Epithelial cell of prostate (primary cell): ENCODE measurements around the gene DIP2C.
"Not testable (repeated sequence)": the region's sequence is repeated elsewhere in the genome, so short reads cannot be mapped to it uniquely, and the experiment has no call there.

Source experiments
- DNase-seq: peaks from one replicate; pipeline ENCODE4 v3.0.0-alpha.2; 2011; ENCODE audit warnings: low read depth, low spot score
- H3K27ac ChIP-seq: fragments of 450-650 bp; 2 replicates; pipeline ENCODE4 v1.5.1; 2017; ENCODE audit warnings: mild to moderate bottlenecking

The DIP2C gene

DNA sequence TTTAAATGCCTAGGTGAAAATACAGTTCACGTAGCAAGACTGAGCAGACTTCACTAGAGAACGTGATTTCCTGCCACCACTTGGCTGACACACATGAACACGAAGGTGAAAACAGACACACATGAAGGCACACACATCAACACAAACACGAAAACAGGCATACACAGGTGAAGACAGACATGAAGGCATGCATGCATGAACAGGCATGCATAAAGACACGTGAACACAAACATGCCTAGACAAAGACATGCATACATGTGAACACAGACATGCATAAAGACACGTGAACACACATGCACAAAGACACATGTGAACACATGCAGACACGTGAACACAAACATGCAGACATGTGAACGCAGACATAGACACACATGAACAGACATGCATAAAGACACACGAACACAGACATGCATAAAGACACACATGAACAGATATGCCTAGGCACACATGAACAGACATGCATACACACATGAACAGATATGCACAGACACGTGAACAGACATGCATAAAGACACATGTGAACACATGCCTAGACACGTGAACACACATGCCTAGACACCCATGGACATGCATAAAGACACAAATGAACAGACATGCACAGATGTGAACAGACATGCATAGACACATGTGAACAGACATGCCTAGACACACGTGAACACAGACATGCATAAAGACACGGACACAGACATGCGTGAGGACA is 311.1 kb downstream of the DIP2C start:
- no peak for DNase-seq
- H3K27ac ChIP-seq: no peak overlapping the region

DNA sequence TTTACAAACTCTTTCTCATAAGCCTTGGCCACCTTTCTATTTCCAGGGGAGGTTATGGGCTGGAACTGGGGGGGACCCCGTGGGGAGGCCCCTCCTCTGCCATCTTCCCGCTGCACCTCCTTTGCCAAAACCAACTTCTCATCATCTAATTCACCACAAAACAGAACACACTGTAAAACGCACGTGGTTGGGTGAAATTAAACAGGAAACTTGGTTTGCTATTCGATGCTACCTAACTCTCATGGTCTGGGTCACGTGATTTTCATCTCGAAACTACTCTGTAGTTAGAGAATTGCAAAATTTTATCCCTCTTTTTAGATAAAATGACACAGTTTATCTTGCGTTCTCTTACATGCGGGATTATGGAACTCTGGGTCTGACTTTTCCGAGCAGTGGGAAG is 312.2 kb downstream of the DIP2C start:
- H3K27ac ChIP-seq: no peak overlapping the region
- no peak for DNase-seq

GRCh38 chr10:375815-376505 is 313.5 kb downstream of the DIP2C start:
- H3K27ac ChIP-seq: no peak overlapping the region
- DNase-seq: no peak

DNA sequence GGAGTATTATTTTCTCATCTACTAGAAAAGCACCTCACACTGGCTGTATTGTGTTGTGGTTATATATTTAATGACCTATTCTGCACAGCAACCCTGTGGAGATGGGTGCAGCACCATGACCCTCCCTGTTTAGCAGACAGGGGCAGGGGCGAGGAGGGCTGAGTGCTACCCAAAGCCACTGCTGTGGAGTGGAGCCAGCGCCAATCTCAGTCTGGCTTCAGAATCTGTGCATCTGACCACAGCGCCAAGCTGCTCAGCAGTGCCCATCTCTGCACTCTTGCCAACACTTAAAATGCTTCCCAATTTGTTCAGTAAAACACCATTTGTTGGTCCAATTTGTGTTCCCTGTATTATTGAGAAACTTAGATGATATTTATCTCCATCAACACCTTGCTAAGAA is 315.1 kb downstream of the DIP2C start:
- DNase-seq: no peak
- no peak overlapping the region for H3K27ac ChIP-seq

DNA sequence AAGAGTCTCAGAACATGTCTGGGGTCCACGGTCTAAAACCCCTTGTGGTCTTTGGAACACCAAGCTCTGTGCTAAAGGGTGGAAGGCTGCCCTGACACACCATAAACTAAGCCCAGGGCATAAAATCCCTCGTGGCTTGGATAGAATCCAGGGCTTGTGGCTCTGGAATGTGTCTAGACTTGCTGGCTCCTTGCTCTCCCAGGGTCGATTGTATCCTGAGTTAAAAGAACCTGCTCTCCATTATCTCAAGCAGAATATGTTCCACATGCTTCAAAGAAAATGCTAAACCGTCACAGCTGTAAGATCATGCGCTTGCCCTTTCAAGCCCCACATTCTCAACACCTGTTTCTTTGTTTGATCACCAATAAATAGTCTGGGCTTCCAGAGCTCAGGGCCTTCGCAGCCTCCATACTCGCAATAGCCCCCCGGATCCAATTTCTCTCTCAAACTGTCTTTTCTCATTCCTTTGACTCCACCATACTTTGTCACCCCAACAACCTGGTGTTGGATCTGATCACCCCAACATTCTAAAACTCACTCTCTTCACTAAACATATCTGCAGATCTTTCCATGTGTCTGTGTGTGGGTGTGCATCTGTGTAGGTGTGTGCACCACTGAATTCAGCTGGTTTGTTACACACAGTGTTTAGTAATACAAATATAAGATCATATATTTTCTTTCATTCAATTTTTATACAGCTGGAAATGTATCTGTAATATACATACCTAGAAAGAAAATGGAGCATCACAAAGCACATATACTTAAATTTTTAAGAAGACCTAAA is 315.8 kb downstream of the DIP2C start:
- no peak overlapping the region for H3K27ac ChIP-seq
- DNase-seq: no peak

GRCh38 chr10:373015-373414 is 316.5 kb downstream of the DIP2C start:
- H3K27ac ChIP-seq: no peak overlapping the region
- no peak for DNase-seq

GRCh38 chr10:372566-372965 is 316.9 kb downstream of the DIP2C start:
- no peak for DNase-seq
- H3K27ac ChIP-seq: no peak overlapping the region

- no peak overlapping the region for H3K27ac ChIP-seq
- no peak for DNase-seq
These were observed 318.0 kb downstream of the DIP2C start for GRCh38 chr10:371515-371914.

DNA sequence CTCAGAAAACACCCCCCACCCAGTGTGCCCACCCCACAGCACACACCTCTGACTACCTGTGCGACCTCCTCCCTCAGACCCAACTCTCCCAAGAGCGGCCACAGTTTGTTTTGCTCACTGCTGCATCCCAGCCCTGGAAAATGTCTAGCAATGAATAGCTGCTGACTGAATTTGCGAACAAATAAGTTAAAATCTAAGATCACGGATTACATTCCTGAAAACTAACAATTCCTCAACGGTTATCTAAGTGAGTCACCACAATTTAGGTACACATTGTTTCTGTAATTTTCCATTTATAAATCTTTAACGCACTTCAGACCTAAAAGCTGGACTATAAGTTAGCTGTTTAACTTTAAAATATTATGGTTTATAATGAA is 319.0 kb downstream of the DIP2C start:
- H3K27ac ChIP-seq: no peak overlapping the region
- DNase-seq: no peak

DNA sequence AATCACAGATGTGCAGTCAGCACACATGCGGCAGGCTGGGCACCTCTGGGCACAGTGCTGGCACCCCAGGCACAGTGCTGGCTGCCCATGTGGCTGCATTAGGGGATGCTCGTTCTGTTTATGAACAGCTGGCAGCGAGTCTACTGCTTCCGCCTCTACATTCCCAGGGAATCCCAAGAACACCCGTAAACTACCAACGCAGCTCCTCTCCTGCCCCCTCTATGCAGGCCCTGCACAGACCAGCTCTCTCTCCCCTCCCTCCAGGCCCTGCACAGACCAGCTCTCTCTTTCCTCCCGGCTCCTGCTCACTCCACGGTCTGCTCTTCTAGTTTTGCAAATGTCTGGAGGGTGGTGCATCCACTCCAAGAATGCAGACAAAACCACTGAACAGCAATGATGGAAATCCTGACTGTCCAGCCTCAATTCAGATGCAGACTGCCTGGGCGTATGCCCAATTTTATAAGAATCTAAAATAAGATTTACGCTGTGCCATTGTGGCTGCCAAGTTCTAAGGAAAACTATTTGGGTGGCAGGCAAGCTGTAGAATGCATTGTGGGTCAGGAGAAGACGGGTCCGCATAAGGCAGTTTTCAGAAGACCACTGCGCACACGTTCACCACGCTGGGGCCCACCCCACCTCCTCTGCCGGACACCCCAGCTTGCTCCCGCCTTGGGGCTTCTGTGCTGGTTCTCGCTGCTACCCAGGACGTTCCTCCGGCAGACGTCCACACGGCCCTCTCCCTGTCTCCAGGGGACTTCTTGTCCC is 319.6 kb downstream of the DIP2C start:
- no peak overlapping the region for H3K27ac ChIP-seq
- no peak for DNase-seq

- H3K27ac ChIP-seq: no peak overlapping the region
- no peak for DNase-seq
These were observed 320.2 kb downstream of the DIP2C start for GRCh38 chr10:369221-369683.

DNA sequence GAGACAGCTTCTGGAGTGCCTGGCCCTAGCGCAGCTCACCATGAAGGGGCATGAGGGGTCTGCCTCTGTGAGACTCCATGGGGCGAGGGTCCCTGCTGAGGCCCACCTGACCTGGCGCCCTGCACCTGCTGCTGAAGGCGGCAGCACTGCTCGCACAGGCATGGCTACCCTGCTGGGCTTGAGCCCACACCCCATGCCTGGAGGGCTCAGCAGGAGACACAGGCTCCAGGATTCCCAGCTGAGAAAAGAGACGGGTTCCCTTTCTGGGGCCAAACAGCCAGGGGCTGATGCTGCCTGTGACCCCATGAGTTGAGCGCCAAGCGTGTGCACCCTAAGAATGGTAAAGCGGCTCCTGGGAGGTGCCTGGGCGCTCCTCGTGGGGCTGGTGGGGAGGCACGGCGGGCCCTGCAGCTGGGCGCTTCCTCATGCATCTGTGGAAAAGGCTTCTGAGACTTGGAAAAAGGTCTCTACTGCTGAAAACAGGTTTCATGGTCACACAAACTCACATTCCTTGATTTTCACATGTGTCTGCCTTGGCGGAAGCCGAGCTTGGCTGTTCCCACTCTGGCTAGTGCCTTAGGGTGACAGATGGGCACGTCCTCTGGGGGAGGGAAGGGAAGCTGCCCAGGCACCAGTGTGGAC is 320.8 kb downstream of the DIP2C start:
- no peak for DNase-seq
- no peak overlapping the region for H3K27ac ChIP-seq

DNA sequence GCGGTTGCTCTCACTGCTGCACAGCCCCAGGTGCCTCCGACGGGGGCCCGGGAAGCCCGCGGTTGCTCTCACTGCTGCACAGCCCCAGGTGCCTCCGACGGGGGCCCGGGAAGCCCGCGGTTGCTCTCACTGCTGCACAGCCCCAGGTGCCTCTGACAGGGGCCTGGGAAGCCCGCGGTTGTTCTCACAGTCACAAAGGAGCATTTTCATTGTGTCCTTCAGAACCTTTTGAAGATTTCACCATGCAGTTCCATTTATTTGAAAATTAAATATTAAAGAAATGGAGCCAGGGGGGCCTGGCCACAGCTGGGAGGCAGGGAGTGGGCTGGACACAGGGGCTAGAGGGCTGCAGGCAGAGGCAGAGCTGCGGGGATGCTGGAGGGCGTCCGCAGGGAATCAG is 321.4 kb downstream of the DIP2C start:
- not testable (repeated sequence) for H3K27ac ChIP-seq, DNase-seq

- no peak overlapping the region for H3K27ac ChIP-seq
These were observed 321.8 kb downstream of the DIP2C start for GRCh38 chr10:367636-368035.

DNA sequence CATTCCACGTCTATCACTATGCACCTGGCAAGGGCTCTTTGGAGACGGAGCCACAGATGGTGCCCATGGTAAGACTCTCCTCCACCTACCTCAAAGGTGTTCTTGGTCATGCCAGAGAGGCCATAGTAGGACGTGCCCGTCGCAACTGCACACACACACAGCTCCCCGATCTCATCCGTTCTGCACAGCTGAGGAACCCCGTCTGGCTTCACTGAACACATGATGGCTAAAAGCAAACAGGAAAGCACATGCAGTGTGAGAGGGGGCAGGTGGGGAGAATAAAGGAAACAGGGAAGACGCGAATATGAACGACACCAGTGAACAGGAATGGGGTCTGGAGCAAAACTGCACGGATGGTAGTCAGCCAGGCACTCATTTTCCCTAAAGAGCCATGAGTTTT is 323.3 kb downstream of the DIP2C start:
- H3K27ac ChIP-seq: no peak overlapping the region
- DNase-seq: no peak

More at GRCh38 chr10:367636-368035, 321.8 kb downstream of the DIP2C start:
- no peak for DNase-seq

DNA sequence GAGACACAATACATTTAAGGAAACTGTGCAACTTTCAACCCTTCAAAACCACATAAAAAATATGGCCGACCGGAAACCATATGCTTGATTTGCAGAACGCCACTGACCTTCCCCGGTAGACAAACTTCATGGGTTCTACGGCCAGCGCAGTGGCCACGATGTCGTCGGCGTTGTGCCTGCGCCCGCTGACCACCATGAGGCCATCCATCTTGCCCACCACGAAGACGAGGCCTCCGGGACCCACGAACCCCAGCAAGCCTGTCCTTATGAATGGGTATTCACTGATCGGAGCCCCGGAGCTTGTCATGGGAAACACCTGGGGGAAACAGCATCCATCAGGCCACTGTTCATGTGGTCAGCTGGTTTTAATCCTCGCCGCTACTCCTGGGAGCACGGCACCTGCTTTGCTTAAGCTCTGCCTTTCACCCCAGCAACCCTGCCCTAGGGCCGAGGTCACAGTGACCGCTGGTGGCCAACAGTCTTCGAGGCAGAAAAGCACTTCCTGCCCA is 325.1 kb downstream of the DIP2C start:
- DNase-seq: no peak
- no peak overlapping the region for H3K27ac ChIP-seq

GRCh38 chr10:363152-363551 is 326.3 kb downstream of the DIP2C start:
- no peak overlapping the region for H3K27ac ChIP-seq
- DNase-seq: no peak

- no peak overlapping the region for H3K27ac ChIP-seq
- DNase-seq: no peak
These were observed 328.0 kb downstream of the DIP2C start for GRCh38 chr10:361203-362081.

- no peak overlapping the region for H3K27ac ChIP-seq
- no peak for DNase-seq
These were observed 328.8 kb downstream of the DIP2C start for GRCh38 chr10:360653-361052.
